Stromal cell of bone marrow (primary cell): ENCODE measurements around the gene GPX7.

Experiments used
- DNase-seq: peaks from one replicate; pipeline ENCODE4 v3.0.0-alpha.2; 2012; ENCODE audit warnings: low read depth

Gene GPX7

GRCh38 chr1:52588027-52588426 lies 14.1 kb upstream of the GPX7 start:
- DNase-seq: no peak

GRCh38 chr1:52588535-52588934 lies 13.6 kb upstream of the GPX7 start:
- no peak for DNase-seq

GRCh38 chr1:52590266-52590665 lies 11.9 kb upstream of the GPX7 start:
- no peak for DNase-seq

GRCh38 chr1:52592637-52593323 lies 9.4 kb upstream of the GPX7 start:
- DNase-seq: no peak

GRCh38 chr1:52593495-52593894 lies 8.7 kb upstream of the GPX7 start:
- no peak for DNase-seq

- DNase-seq: no peak
Measured at GRCh38 chr1:52595061-52595460, 7.1 kb upstream of the GPX7 start.

- DNase-seq: no peak
Measured at GRCh38 chr1:52597912-52598311, 4.3 kb upstream of the GPX7 start.

- no peak for DNase-seq
Measured at GRCh38 chr1:52598729-52599128, 3.4 kb upstream of the GPX7 start.

GRCh38 chr1:52599236-52599635 lies 2.9 kb upstream of the GPX7 start:
- no peak for DNase-seq

GRCh38 chr1:52600533-52601179 lies 1.5 kb upstream of the GPX7 start:
- DNase-seq: no peak

GRCh38 chr1:52601519-52601918 lies 652 bp upstream of the GPX7 start:
- DNase-seq: no peak

GRCh38 chr1:52602856-52603600 lies 857 bp downstream of the GPX7 start:
- DNase-seq: no peak

GRCh38 chr1:52603630-52604029 lies 1.5 kb downstream of the GPX7 start:
- DNase-seq: no peak

- DNase-seq: no peak
Measured at GRCh38 chr1:52604063-52604770, 2.0 kb downstream of the GPX7 start.

GRCh38 chr1:52613636-52614373 lies 11.6 kb downstream of the GPX7 start:
- DNase-seq: no peak

GRCh38 chr1:52614671-52615070 lies 12.5 kb downstream of the GPX7 start:
- no peak for DNase-seq

- no peak for DNase-seq
Measured at GRCh38 chr1:52615489-52616042, 13.4 kb downstream of the GPX7 start.

- no peak for DNase-seq
Measured at GRCh38 chr1:52621950-52622349, 19.8 kb downstream of the GPX7 start.

- no peak for DNase-seq
Measured at GRCh38 chr1:52623812-52624211, 21.6 kb downstream of the GPX7 start.

GRCh38 chr1:52627028-52627427 lies 24.9 kb downstream of the GPX7 start:
- no peak for DNase-seq

GRCh38 chr1:52628614-52629324 lies 26.6 kb downstream of the GPX7 start:
- DNase-seq: no peak
